GM19035 (cell line): ENCODE data around the gene TRPC4AP.
"Not testable (repeated sequence)": the region's sequence is repeated elsewhere in the genome, so short reads cannot be mapped to it uniquely, and the experiment has no call there.

ENCODE experiments used
- ATAC-seq: cut with Tn5 transposase; IDR thresholded peaks from one replicate; pipeline ENCODE4 v1.9.1; 2021; ENCODE audit not compliant: unreplicated experiment

Gene TRPC4AP, protein sequence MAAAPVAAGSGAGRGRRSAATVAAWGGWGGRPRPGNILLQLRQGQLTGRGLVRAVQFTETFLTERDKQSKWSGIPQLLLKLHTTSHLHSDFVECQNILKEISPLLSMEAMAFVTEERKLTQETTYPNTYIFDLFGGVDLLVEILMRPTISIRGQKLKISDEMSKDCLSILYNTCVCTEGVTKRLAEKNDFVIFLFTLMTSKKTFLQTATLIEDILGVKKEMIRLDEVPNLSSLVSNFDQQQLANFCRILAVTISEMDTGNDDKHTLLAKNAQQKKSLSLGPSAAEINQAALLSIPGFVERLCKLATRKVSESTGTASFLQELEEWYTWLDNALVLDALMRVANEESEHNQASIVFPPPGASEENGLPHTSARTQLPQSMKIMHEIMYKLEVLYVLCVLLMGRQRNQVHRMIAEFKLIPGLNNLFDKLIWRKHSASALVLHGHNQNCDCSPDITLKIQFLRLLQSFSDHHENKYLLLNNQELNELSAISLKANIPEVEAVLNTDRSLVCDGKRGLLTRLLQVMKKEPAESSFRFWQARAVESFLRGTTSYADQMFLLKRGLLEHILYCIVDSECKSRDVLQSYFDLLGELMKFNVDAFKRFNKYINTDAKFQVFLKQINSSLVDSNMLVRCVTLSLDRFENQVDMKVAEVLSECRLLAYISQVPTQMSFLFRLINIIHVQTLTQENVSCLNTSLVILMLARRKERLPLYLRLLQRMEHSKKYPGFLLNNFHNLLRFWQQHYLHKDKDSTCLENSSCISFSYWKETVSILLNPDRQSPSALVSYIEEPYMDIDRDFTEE

DNA sequence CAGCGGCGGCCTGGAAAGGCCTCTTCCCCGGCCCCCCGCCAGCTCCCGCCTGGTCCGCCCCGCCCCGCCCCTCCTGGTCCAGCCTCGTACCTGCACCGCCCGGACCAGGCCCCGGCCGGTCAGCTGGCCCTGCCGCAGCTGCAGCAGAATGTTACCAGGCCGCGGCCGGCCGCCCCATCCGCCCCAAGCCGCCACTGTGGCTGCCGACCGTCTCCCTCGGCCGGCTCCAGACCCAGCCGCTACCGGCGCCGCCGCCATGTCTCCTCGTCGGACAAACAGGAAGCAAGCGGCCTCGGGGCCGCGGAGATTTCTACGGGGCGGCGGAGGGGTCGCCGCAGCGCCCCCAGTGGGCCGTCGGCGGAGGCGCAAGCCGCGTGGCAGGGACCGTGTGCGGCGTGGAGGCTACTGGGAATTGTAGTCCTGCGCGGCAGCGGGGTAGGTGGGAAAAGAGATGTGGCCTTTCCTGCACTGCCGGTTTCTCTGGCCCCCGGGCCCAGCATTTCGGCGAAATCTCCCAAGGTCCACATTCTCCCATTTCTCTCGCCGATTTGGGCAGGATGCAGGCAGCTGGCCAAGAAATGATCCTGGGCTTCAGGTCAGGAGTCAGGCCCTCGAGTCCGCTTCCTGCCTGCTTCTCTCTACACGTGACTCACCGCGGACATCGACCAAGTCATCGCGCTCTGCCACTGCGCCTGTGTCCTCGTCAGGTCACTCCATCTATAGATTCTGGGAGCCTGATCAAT is at the start of gene TRPC4AP:
TSS of gene TRPC4AP (minus strand) at position 284 of the 743 bp plus-strand sequence. CDS start at position 258, 26 bp downstream.
- ATAC-seq = peak; percentile 94

DNA sequence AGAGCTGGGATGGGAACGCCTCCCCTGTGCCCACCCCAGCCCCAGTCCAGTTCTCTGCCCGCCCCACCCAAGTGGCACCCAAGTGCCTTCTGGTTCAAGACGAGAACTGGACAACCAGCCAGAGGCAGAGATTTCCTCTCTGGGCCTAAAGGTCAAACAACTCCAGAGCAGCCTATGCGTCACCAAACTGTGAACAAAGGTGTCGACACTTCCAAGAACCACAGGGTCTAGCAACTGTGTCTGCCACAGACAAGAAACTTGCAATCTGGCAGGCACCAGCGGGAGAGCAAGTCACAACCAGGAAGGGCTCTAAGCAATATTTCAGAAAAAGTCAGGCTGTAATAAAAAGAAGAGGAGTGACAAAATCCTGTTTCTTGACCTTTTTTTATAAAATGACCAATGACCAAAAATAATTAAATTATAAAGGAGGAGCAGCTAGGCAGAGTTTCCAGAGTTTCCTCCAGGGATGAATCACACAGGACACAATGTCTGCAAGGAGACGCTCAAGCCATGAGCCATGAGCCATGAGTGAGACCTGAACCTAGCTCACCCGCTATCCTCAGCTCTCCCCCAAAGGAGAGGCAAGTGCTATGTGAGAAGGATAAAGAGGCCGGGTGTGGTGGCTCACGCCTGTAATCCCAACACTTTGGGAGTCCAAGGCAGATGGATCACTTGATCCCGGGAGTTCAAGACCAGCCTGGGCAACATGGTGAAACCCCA is 43.4 kb upstream of the TRPC4AP start:
- ATAC-seq = no peak

DNA sequence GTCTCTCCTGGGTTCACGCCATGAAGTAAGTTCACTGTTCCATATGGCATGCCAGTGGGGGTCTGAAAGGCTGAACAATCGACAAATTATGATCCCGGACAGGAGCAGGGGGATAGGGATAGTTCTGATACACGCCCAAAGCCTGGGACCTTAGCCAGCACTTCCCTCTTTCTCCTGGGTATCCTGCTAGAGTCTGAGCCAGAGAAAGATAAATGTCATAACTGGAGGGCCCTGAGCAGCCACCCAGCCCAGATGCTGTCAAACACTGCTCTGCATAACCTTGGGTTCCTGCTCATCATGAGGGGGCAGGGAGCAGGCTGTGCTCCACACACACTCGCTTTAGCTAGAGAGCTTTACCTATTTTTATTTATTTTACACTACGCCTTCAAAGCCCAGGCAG is 42.3 kb upstream of the TRPC4AP start:
- ATAC-seq = no peak

DNA sequence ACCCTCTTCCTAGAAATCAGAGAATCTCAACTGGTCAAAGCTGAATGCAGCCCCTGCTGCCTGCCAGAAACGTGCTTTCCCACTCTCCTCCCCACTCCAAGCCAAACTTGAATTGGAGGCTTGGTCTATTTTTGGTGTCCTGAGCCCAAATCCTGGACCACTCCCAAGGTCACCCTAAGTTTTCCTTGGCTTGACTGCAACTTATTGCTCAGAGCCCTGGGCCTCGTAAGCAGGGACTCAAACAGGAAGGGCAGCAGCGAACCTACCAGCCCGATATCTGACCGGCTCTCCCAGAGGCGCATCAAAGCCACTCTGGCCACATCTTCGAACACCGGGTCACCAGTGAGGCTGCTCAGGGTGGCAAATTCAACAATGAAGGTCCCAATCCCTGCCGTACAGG is 41.9 kb upstream of the TRPC4AP start:
- ATAC-seq = no peak

DNA sequence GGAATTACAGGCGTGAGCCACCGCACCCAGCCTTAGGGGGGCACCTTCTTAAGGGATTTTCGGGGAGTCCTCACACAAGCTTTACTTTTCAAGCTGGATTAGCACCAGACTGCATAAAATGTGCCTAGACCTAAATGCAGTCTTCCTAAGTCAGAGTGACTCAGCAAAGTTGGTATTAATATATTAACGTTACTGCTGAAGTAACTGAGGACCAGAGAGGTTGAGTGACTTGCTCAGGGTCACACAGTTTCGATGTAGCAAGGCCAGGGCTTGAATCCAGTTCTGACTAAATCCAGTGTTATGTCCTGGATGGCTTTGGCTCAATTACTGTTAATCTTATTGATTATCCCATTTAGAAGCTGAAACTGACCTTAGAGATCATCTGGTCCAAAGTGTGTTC is 41.1 kb upstream of the TRPC4AP start:
- ATAC-seq = no peak

DNA sequence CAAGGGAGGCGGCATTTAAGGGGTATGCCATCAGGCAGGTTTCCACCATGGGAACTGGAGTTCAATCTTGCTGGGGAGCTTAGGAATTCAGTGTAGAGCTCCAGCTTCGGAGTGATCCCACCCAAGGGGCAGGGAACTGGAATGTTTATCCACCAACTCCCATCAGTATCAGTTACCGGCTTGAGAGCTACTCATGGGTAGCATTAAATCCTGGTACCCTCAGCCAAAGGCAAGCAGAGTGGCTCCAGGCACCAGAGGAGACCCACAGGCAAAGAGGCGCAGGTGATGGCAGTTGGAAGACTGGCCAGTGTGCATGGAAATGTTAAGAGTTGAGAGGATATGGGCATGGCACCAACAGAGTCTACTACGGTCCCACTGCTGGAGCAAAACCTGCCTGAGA is 40.4 kb upstream of the TRPC4AP start:
- no peak for ATAC-seq

DNA sequence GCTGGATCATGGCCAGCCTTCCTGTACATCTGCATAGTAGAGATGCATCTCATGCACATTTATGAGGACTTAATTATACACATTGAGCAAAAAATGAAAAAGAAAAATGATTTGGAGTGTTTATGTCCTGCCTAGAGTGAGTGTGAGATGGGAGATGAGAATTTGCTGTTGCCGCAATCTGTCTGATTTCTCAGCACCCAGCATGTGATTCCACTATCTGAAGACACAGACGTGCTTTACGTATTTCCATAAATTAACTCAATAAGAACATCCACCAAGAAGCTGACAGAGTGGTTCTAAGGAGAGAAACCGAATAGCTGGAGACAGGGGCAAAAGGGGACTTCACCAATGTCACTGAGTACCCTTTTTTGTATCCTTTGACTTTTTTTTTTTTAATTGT is 39.3 kb upstream of the TRPC4AP start:
- no peak for ATAC-seq

DNA sequence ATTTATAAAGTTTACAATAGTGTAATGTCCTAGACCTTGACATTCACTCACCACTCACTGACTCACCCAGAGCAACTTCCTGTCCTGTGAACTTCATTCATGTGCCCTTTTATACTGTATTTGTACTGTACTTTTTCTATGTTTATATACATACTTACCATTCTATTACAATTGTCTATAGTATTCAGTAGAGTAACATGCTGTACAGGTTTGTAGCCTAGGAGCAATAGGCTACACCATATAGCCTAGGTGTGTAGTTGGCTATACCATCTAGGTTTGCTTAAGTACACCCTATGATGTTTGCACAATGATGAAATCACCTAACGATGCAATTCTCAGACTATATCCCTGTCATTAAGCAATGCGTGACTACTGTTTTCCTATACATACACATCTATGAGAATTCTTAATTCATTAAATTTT is 37.1 kb upstream of the TRPC4AP start:
- no peak for ATAC-seq

DNA sequence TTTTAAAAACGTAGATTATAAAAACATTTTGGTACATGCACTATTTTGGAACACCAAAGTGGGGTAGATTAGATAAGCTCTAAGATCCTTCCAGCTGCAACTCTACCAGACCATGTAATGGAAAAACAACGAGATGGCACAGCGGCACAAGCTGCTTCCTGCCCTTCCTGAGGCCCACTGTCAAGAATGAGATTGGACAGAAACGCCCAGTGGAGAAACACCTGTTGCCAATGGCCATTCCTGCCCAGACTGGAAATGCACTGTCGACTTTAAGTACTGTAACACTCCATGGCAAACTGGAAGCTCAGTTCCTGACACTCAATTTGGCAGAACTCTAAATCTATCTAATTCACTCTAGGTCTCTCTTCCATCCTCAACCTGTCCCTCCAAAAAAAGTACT is 33.1 kb upstream of the TRPC4AP start:
- ATAC-seq = no peak

DNA sequence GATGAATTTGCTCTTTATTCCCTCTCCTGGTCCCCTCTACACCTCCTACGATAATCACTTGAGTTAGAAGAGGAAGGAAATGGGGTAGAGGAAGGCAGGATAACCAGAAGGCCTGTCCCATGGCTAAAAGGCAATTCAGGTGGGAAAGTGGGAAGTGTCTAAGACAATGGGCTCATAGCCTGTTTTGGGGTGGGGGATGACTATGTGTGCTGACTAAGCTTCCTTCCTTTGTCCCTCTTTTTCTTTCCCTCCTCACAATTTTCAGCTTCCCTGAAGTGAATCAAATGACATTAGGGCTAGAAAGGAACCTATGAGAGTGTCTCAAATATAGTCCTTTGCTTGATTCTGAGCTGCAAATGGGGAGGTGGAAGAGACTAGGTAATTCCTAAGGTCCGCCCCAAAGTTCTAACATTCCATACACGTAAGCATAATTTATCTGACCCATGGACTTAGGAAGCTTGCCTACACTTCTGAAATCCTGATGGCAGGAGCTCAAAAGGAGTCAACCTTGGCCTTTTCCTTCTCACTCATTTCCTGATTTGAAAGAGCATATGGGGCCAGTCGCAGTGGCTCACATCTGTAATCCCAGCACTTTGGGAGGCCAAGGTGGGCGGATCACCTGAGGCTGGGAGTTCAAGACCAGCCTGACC is 30.3 kb upstream of the TRPC4AP start:
- no peak for ATAC-seq

DNA sequence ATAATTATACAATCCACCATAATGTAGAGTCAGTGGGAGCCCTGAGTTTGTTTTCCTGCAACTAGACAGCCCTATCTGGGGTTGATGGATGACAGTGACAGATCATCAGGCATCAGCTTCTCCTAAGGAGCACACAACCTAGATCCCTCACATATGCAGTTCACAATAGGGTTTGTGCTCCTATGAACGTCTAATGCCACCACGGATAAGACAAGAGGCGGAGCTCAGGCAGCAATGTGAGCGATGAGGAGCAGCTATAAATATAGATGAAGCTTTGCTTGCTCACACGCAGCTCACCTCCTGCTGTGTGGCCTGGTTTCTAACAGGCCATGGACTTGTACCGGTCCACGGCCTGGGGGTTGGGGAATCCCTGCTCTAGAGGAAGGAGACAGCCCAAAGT is 28.6 kb upstream of the TRPC4AP start:
- no peak for ATAC-seq

DNA sequence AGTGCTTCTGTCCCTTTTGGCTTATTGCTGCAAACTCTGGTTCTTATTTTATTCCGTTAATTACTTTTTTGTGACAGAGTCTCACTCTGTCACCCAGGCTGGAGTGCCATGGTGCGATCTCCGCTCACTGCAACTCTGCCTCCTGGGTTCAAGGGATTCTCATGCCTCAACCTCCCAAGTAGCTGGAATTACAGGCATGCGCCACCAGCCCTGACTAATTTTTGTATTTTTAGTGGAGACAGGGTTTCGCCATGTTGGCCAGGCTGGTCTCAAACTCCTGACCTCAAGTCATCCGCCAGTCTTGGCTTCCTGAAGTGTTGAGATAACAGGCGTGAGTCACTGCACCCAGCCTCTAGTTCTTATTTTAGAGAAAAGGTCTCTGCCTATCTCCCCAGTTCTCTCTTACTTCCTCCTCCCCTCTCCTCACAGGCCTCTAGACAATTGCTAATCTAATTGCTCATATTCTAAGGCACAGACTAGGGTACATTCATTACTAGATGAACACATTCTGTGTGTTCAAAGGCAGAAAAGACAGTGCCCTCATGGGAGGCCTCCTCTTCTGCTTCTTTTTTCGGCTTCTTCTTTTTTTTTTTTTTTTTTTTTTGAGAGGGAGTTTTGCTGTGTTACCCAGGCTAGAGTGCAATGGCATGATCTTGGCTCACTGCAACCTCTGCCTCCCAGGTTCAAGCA is 27.6 kb upstream of the TRPC4AP start:
- no peak for ATAC-seq

DNA sequence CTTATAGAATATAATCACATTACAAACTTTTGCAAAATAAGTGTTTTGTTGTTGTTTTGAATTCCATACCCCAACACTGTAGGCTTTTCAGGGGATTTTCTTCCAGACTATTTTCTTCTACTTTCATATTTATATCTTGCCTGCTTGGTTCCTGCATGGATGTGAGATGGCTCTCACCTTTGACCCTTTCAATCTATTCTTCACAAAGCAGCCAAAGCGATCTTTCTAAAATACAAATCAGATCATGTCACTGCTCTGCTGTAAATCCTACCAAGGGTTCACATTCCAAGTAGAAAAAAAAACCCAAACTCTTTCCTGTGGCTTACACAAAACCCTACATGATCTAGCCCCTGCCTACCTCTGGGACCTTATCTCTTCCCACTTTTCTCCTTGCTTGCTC is 25.0 kb upstream of the TRPC4AP start:
- no peak for ATAC-seq

DNA sequence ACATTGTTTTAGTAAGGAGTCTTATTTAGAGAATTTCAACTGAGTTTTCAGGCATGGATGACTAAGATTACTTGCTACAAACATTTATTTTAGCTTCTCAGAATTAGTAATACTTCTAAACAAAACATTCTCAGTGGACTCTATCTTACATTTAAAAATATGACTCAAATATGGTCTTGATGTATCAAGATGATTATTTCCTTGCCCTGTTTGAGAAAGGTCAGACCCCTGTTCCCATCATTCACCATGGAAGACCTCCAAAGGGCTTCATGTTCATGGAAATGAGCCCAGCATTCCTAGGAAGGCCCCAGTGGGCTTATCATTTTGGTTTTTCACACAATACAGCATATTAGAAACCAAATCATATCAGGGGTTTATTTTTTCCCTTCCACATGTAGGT is 24.6 kb upstream of the TRPC4AP start:
- ATAC-seq = no peak

DNA sequence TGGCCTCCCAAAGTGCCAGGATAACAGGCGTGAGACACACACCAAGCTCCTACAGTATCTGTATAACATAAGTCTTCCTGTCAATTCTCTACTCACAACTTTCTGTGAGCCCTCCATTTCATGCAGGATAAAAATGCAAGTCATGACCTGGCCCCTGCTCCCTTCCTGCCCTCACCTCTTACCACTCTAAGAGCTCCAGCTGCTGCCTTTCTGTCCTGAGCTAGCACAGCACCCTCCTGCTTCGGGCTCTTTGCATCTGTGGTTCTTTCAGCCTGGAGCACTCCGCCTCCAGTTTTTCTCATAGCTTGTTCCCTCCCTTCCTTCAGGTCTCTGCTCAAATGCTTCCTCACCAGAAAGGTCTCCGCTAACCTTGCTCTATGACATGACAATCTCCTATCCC is 23.7 kb upstream of the TRPC4AP start:
- ATAC-seq = no peak

DNA sequence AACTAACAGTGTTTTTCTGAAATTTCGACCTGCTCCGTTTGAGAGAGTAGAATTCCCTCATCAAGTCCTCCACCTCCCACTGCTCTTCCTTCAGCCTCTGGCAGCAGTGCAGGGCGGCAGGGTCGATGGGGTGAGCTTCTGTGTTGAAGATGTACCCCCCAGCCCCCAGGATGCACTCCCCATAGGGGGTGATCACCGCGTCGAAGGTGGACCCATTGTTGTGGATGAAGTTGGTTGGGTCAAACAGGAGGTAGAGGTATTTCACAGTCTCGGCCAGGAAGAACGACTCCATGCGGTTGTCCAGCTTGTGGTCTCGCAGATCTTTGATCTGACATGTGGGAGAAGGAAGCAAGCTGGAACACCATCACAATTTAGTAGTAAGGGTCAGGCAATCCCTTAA is 23.0 kb upstream of the TRPC4AP start:
- no peak for ATAC-seq

DNA sequence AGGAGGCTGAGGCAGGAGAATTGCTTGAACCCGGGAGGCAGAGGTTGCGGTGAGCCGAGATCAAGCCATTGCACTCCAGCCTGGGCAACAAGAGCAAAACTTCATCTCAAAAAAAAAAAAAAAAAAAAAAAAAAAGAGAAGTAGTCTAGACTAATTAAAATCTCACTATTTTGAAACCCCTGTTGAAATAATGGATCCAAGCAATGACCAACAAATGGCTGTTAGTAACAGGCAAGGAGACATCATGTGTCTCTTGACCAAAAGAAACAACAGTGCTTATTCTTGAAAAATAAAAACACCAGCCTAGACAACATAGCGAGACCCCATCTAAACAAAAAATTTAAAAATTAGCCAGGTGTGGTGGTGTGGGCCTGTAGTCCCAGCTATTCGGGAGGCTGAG is 19.7 kb upstream of the TRPC4AP start:
- ATAC-seq = not testable (repeated sequence)

DNA sequence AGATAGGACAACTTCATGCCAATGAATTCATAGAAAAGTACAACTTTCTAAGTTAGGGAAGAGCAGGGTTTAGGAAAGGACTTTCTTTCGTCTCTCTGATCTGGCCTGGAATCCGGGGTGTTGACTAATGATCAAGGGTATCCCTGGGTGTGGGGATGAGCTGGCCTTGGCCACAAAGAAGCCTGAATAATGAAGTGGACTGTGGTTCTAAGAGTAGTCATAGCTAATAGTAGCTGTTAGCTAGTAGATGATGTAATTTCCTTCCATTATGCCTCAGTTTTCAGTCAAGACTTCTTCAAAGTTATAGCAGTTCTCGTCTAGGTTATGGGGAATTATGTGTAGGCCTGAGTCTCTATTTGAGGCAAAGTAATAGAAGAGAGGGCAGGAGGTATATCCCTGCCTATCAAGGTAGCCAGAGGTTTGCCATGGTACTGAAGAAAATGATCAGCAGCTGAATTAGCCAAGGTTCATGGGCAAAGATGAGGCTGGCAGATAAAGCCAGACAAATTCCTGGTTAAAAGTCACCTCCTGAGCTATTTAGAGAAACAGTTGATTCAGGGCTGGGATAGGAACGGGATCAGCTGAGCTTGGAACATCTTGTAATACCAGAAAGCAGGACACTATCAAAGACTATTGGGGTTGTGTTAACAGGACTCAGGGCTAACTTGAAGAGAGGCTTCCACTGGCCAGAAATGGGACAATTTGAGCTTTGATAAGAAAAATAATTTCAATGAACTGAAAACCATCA is 18.7 kb upstream of the TRPC4AP start:
- ATAC-seq = no peak

DNA sequence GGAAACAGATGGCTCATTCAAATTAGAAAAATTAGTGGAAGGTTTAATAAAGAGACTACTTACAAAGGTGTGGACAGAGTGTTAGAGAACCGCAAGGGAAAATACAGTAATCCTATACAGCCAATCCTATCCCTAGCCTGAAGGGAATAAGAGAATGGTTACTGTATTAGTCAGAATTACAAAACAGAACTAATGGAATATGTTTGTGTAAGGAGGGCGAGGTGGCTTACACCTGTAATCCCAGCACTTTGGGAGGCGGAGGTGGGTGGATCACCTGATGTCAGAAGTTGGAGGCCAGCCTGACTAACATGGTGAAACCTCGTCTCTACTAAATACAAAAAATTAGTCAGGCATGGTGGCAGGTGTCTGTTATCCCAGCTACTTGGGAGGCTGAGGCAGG is 16.3 kb upstream of the TRPC4AP start:
- no peak for ATAC-seq
